GM18858 (cell line): Measurements from ENCODE around the gene AVPR1A.
"Not testable (repeated sequence)": the region's sequence is repeated elsewhere in the genome, so short reads cannot be mapped to it uniquely, and the experiment has no call there.

Experiments
- ATAC-seq: cut with Tn5 transposase; IDR thresholded peaks from one replicate; pipeline ENCODE4 v1.9.1; 2021; ENCODE audit not compliant: unreplicated experiment

Gene AVPR1A

DNA sequence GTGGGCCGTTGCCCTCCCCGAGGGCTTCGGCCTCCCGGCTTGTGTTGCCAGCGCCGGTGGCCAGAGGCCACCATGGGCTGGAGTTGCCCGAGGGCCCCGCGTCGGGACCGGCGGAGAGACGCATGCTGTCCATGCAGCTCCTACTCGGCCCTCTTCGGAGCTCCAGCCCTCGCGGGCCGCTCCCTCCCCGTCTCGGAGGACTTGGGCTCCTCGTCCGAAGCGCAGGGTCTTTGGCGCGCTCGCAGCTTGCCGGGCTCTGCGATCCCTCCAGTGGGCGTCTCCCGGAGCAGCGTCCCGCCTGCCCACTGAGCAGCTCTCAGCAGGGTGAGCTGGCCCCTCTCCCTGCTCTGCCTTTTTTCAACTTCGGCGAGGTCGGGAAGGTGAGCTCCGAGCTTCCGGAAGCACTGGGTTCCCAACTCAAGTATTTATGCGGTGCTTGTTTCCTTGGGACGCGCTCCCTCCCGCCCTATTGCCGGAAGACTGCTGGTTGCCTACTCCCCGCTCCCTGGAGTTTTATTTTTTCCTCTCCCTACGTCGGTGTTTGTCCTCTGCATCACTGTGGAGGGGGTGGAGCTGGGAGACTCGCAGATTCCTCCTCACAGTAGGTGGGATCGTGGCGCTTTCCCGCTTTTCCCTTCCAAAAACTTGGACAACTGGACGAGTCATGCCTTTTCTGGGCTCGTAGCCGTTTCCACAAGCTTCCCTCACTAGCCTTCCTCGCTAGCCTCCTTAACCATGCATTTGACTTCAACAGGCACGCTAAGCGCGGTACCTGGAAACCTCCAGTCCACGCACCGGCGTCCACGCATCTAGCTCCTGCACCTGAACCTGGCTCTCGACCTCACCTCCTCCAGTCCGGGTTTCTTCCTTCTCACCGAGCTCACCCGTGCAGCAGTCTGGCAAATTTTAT lies at the start of gene AVPR1A:
Gene AVPR1A, minus strand, starts transcription at position 489 of the 910 bp plus-strand sequence. Its CDS starts 365 bp downstream, at position 124.
- no peak for ATAC-seq

DNA sequence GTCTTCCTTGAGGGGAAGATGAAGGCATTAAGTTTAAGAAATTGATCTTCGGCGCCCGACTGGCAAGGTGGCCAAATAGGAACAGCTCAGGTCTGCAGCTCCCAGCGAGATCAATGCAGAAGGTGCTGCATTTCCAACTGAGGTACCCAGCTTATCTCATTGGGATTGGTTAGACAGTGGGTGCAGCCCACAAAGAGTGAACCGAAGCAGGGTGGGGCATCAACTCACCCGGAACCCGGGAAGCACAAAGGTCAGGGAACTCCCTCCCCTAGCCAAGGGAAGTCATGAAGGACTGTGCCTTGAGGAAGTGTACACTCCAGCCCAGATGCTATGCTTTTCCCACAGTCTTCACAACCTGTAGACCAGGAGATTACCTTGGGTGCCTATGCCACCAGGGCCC lies 45.2 kb upstream of the AVPR1A start:
- no peak for ATAC-seq

DNA sequence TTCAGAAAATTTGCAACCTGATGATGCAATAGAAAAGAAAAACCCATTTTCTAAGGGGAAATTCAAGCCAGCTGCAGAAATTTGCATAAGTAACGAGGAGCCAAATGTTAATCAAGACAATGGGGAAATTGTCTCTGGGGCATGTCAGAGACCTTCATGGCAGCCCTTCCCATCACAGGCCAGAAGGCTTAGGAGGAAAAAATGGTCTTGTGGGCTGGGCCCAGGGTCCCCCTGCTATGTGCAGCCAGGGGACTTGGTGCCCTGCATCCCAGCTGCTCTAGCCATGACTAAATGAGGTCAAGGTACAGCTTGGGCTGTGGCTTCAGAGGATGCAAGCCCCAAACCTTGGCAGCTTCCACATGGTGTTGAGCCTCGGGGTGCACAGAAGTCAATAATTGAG lies 28.2 kb upstream of the AVPR1A start:
- no peak for ATAC-seq

DNA sequence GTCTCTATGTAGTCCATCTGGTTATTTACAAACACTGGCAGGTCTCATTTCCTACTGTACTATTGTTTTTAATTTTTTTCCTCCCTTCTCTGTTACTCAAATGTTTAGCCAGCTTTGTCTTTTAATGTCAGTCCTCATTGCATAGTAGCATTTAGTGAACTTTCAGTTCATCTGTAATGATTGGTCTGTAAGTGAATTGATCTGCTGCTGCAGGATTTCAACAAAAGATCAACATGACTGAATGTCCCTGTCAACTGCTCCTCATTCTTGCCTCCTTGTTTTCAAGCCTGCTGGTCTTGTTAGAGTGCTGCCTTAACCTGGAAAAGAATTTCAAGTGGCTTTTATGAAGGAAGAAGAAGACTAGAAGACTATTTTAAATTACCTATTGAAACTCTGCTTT lies 19.3 kb upstream of the AVPR1A start:
- no peak for ATAC-seq

DNA sequence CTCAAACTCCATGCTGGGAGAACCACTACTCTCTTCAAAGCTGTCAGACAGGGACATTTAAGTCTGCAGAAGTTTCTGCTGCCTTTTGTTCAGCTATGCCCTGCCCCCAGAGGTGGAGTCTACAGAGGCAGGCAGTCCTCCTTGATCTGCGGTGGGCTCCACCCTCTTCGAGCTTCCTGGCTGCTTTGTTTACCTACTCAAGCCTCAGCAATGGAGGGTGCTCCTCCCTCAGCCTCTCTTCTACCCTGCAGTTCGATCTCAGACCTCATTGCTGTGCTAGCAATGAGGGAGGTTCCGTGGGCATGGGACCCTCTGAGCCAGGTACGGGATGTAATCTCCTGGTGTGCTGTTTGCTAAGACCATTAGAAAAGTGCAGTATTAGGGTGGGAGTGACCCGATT lies 16.7 kb upstream of the AVPR1A start:
- not testable (repeated sequence) for ATAC-seq

DNA sequence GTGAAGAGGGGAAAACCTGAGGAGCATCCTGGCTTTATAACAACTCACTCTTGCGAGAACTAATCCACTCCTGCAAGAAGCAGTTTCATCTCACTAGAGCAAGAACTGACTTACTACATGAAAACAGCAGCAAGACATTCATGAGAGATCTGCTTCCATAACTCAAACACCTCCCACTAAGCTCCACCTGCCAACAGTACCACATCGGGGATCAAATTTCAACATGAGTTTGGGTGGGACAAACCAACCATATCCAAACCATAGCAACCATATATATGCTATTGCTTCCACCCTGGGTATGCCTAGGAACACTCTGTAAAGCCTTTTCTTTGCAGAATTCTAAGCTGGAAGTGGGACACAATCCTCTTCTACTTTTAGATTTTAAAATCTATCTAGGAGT lies 13.9 kb upstream of the AVPR1A start:
- no peak for ATAC-seq

DNA sequence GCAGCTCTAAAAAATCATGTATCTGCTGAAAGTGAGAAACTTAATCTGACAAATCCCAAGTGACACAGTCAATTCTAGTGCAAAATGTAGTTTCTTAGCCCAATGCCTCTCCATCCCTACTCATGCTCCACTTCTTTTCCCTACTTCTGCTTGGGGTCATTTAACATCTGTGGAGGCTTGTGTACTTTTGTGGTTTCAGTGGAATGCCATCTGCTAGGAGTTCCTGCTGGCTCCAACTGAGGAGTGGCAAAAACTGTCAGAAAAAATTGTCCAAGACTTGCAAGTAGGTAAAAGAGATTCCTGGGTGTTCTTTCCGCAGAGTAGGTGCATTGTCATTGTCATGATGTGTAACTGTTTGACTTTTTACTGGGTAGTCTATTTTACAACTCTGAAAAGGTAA lies 12.5 kb upstream of the AVPR1A start:
- ATAC-seq = no peak

DNA sequence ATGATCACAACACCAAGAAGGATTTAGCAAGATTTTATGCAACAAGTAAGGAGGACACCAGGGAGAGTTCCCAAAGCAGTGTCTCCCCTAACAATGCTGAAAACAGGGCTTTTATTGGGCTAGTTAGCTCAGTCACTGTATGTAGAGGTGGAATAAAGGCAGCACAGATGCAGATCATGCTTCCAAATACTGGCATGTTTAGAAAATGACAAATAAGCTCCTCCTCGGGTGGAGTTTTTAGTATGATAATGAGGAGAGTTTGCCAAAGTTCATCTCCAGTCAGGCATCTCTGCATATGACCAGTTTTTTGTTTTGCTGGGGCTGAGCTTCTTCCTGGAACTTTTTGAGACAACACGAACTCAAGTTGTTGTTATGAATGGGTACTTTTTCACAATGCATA lies 4.4 kb upstream of the AVPR1A start:
- ATAC-seq = no peak

DNA sequence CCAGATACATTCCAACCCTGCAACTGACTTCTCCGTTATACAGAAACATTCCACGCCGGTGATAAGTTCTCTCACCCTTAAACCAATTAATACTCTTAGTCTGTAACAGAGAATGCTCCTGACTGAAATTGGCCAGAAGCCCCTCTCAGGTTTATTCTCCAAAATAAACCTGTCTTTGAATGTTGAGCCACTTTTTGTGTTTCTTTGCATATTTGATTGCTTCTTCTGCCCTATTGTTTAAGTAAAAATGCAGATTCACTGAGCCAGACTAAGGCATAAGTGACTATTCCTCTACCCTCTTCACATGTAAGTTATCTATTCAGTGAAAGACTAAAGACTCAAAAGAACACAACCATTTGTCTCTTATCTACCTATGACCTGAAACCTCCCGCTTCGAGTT lies 3.6 kb upstream of the AVPR1A start:
- no peak for ATAC-seq

DNA sequence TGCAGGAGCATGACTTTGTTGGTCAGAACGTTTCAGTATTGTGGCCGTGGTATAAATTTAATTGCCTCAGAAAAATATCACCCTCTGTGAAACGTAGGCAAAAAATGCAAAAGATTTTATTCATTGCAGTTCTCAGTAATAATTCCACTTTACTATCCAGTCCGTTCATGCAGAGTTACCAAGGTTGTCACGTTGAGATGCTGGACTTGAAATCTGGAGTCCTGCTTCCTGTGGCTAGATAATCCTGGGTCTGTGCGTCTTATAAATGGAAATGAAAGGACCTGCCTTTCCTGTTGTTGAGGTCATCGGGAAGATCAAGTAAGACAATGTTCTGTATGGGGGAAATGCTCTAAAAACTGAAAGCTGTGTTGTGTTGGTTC lies 1.3 kb upstream of the AVPR1A start:
- ATAC-seq = no peak

DNA sequence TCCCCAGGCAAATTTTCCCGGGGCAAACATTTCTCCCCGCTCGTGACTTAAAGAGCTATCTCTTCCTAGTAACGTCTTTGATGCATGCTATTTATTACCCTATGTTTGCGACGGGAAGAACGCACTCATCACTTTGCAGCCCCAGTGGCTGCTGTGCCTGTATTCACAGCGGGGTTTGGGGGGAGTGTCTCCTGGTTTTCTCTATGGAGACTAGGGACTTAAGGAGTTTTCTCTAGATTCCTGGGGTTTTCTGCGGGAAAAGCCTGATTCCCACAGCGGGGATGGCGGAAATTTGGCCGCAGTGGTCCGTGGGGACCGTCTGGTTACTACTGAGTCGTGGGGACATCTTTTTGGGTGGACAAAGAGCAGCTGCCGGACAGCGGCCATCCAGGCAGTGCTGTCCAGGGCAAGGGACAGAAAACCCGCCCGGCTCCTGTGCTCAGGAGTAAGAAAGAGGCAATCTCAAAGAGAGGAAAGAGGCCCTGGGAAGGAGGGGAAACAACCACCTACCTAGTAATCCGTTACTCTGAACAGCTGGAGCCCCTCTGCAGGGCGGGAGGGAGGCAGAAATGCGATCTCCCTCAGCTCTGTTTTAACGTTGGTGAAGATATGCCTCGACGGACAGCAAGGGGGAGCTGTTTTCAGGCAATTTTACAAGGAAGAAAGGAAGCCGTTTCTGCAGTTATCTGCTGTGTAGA lies 771 bp upstream of the AVPR1A start:
- peak; percentile 53 for ATAC-seq

DNA sequence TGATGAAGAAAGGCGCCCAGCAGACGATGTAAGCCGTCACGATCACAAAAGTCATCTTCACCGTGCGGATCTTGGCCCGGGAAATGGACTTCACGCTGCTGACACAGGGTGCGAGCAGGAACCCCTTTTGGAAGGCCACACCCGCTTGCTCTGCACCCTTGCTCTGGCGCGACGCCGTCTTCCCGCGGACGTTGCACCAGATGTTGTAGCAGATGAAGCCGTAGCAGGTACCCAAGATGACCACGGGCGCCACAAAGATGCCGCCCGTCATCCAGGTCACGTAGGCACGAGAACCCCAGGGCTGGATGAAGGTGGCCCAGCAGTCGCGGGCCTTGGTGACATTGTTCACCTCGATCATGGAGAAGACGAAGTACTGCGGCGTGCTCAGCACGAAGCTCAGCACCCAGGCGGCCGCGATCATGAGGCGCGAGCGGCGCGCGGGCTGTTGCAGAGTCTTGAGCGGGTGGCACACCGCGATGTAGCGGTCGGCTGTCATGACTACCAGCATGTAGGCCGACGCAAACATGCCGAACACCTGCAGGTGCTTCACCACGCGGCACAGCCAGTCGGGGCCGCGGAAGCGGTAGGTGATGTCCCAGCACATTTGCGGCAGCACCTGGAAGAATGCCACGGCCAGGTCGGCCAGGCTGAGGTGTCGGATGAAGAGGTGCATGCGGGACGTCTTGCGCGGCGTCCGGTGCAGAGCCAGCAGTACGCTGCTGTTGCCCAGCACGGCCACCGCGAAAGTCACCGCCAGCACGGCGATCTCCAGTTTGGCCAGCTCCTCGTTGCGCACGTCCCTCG lies 890 bp downstream of the AVPR1A start:
- no peak for ATAC-seq

DNA sequence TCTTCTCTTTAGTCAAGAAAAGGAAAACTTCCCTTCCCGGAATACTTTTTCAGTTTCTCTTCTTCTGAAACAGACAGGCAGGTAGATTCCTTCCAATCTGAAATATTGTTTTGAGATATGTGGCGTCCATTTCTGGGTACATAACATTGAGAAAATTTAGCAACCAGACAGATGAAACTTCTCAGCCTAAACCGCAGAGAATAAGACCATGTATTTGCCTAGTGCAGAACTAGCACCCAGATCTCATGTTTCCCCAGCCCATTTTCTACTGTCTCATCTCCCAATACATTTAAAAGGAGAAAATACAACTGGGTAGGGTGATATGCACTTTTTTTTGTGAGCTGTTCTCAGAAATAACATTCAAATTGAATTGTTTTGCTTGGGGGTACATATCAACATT lies 6.4 kb downstream of the AVPR1A start:
- ATAC-seq = no peak

DNA sequence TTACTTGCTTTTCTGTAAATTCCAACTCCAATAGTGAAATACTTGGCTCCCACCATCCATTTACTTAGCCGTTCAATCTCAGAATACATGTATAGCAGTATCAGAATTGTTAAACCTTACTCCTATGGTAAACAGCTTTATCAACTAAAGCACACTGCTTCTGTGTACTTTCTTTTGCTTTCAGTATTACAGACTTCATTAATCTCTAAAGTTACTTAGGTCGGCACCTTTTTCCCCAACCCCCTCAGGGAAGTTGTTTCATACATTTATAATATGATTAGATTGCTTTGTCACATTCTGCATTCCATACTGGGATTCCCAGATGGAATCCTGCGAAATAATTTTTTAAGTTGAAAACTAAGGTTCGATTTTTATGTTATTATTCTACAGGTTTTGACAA lies 12.5 kb downstream of the AVPR1A start:
- ATAC-seq = no peak

DNA sequence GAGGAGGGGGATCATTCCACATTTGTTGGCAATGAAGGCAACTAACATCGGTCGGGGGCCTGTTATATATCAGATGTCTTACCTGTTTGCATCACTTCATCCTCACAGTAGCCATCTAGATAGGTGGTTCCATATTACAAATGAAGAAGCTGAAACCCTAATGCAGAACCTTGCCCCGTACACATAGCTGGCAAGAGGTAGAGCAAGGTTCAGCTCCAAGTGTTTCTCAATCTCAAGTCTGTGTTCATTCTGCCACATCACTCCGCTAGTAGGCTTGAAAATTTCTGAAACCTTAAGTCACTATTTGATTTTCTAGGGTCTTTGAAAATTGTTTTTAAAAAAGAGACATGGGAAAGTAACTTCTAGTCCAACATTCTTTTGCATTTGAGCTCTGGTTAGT lies 17.0 kb downstream of the AVPR1A start:
- ATAC-seq = no peak

DNA sequence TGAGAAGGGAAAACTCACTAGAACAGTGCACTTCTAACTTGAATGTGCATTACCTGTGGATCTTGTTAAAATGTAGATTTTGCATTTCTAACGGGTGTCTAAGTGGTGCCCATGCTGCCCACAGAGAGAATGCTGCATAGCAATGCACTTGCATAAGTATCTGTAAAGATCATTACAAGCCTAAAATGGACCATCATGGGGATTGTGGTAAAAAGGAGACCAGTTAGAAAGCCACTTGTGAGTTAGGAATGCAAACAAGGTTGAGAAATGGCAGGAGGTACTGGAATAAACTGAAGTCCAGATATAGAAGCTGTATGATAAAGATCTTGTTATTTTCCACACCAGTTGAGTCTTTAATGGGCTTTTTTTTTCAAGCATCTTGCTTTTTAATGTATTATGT lies 18.8 kb downstream of the AVPR1A start:
- no peak for ATAC-seq

DNA sequence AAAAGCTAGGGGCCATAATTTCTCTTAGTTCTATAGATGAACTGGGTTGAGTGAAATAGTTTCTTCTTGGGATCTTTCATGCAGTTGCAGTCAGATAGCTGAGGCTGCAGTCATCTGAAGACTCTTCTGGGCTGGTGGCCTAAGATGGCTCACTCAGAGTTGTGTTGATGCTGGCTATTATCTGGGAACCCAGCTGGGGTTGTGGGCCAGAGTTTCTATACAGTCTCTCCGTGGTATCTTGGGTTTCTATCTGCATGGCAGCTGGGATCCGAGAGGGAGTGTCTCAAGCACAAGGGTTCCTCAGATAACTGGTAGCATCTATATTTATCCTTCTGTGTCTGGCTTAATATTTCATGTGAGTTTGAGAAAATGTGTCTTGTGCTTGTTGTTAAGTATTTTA lies 21.1 kb downstream of the AVPR1A start:
- ATAC-seq = no peak

DNA sequence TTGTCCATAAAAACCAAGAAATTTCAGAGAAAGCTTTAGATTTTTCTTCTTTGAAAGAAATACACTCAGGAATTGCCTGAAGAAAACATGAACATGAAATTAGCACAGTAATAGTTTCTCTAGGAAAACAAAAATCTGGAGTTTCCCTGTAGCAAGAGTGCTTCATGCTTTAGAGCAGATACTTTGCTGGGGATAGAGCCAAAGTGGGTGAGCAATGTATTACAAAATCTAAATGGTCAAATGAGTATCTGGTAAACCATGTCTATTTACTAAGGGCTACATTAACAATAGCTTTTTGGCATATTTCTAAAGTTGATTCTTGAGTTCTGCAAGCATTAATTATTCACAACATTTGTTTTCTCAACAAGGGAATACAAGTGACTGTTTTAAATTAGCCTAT lies 26.2 kb downstream of the AVPR1A start:
- ATAC-seq = no peak

DNA sequence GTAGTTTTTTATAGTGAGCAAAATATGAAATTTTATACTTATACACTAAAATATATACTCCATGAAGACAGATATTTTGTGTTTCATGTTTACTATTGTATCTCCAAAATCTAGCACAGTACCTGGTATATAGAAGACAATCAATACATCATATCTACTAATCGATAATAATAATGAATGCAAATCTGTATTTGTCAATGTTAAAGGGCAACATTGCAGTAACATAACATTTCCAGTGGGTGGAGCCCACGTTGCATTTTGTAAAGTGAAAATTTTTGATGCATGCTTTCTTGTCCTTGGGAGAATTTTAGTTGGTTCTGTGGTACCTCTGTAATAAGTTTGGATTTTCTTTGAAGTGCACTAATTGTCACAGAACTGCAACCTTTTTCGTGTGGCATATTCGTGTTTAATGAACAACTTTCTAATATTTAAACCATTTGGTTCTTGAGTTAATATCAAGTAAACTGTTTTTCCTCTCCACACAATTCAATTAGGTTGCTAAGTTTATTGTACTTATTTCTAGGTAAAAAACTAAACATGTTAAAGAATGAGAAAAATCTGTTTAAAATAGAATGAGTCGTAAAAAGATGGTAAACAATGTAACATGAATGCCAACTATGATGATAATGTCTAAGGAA lies 47.4 kb downstream of the AVPR1A start:
- peak; percentile 64 for ATAC-seq

DNA sequence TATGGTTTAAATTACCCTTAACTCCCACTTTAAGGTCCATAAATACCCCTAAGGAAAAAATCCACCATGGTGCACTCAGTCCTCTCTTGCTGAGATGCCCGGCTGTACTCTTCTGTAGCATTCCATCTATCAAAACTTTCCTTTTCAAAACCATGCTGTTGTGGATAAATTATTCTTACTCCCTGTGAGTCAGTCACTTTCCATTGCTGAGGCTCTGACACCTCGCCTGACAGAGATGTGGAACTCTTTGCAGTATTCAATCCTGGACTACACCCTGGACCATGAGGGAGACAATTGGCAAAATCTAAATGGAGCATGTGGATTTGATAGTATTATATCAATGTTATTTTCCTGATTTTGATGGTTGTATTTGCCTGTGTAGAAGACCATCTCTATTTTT lies 49.1 kb downstream of the AVPR1A start:
- no peak for ATAC-seq

DNA sequence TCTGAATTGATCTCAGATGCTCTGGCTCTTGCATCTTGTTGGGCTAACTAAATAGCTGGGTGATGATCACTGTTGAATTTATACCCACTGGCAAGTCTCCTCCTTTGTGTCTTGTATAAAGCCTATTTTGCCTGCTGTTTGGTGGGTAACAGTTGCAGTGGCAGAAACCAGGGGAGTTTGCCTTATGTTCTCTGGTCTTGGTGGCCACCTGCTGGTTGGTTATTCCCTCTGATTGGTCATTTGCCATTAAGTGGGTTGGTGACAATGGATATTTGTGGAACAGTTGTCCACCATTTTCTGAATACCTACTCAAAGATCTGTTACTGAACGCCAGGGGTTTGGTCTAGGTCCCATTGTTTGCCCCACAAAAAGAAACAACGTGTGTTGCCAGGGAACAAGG lies 52.1 kb downstream of the AVPR1A start:
- no peak for ATAC-seq
